ENCODE measurements around the gene MNX1. TPM values are rescaled to one million over a fixed set of nuclear protein-coding genes. Genes with fewer than 3 reads are reported as not detected.

Gene MNX1
- total and polyA plus RNA-seq, 10 of the 15 experiments (the other 5 are each of a cell fraction or from before 2014, with no cell fraction given): 0.22 to 2.7 (median 1.3) TPM; not detected in 1

DNA sequence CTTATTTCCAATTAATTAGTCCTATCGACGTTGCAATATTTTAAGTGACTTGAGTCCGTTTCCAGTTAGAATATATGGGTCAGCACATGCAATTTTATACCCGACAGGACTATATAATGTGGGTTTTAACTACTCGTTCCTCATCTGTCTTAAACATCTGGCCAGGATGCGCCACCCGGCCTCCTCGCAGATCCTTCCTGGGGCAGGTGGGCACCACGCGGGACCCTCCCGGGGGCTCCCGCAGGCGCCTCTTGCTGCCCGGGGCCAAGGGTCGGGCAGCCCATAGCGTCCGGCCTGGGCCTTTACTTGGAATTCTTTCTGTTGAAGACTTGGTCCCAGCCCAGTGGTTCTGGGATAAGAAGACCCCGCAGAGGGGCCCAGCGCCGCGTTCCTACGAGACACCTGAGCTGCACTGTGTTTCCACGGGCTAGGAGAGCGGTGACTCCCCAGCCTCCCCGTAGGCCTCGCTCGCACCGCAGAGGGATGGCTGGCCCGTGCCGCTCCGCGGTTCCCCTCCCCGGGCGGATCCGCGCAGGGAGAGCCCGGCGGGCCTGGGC lies 10.1 kb upstream of the MNX1 start:
- no TSS peak for BruUV-seq (replicated peaks)
- Histone ChIP-seq H3K36me3 (ENCODE audit: control insufficient read depth in 2 of 2, insufficient read depth in 2 of 2, low read length in 1 of 2) (no peaks in the 10 kb centered on the region), H3K9me3 (replicated peaks; ENCODE audit: control insufficient read depth, insufficient read depth, low read length) (no peaks in the 10 kb centered on the region; the same call in 2 of the 3 replicates), H4K20me1 (ENCODE audit: control insufficient read depth, insufficient read depth) (no peaks in the 10 kb centered on the region), H3K9ac (ENCODE audit: control insufficient read depth, insufficient read depth, low read length) (no peak overlapping the region), H3K4me2 (ENCODE audit: control insufficient read depth, insufficient read depth) (no peak overlapping the region), H3K27me3 (replicated peaks in 1 of 2; ENCODE audit: control insufficient read depth in 2 of 2, insufficient read depth in 2 of 2, low read length in 1 of 2) (peaks cover 19 to 25% of the 10 kb centered on the region in 2 experiments), H2AFZ (ENCODE audit: control insufficient read depth, low read depth, low read length) (no peak overlapping the region), H3K4me1 (ENCODE audit: control insufficient read depth, insufficient read depth, low read length) (peaks cover 24% of the 10 kb centered on the region), H3K4me3 (no peak overlapping the region), H3K27ac (ENCODE audit: control insufficient read depth, insufficient read depth) (no peak overlapping the region), H3K79me2 (ENCODE audit: control insufficient read depth, insufficient read depth, low read length) (no peaks in the 10 kb centered on the region)
- in situ Hi-C loops (cut with MboI) (no loop called here), intact Hi-C loops (cut with micrococcal nuclease; ENCODE audit: unreplicated experiment) (no loop called here)
- DNase-seq (ENCODE audit: low read depth, low spot score) (no peak), FAIRE-seq (no peak), ATAC-seq (no peak)
- WGBS (ENCODE audit: insufficient coverage, insufficient replicate concordance, low lambda C conversion rate, missing lambda C conversion rate): 52% methylated on average over 38 of the region's 38 CpGs
- ChIA-PET POLR2A (no interaction called here), CTCF (interaction anchor here (0.9 kb wide), 1 partner anchor 14 kb away, joined by 3 read pairs; no protein-coding TSS in a partner anchor), SMC1A (ENCODE audit: uncharacterized antibody, unreplicated experiment) (no interaction called here), RAD21 (ENCODE audit: unreplicated experiment) (no interaction called here)
- TF ChIP-seq ZNF384 (IDR thresholded peaks at IDR 0.05; ENCODE audit: borderline replicate concordance, low read depth, low read length) (no peak), MXI1 (IDR thresholded peaks at IDR 0.05; ENCODE audit: low read depth, low read length) (no peak), IKZF1 (conservative IDR thresholded peaks at IDR 0.05) (no peak), PAX8 (IDR thresholded peaks at IDR 0.05) (no peak), CEBPB (IDR thresholded peaks at IDR 0.05; ENCODE audit: borderline replicate concordance in 1 of 2, low read depth in 2 of 2, low read length in 2 of 2) (no peak)

DNA sequence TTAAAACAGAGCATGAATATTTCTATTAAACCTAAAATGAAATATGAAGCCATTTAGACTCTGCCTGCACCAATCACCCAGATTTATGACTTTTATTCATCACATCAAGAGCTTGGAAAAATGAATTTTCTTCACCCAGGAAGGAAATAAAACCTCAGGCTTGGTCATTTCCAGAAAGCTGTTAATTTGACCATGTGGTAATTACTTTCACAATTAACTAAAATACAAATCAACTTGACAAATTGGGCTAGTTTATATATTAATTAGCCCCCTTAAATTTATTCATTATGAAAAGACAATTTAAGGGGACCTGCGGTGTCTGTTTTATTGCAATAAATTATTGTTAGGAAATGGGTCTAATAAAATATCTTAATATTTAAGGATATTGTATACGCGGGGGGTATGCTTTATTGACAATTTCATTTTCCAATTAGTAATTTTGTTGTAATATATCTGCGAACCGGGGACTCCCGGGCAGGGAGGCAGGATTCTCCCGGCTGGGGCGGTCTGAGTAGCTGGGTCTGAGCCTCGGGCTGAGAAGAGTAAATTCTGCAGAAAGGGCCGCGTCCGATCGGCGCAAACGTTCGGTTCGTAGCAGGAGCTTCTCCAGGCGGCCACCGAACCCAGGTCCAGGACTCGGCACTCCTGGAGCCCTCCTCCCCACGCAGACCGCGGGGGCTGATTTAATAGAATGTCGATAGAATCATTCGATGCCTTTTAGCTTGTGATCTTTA lies 9.4 kb upstream of the MNX1 start:
- no peaks in the 10 kb centered on the region for H3K79me2 ChIP-seq (ENCODE audit: control insufficient read depth, insufficient read depth, low read length)
- no peak overlapping the region for H2AFZ ChIP-seq (ENCODE audit: control insufficient read depth, low read depth, low read length)
- FAIRE-seq: no peak
- in situ Hi-C loops (cut with MboI) (no loop called here), intact Hi-C loops (cut with micrococcal nuclease; ENCODE audit: unreplicated experiment) (loop anchor here (10.0 kb wide), 2 partner anchors 125 to 335 kb away; partner anchors contain the start of gene LMBR1)
- H3K4me1 ChIP-seq (ENCODE audit: control insufficient read depth, insufficient read depth, low read length): peaks cover 32% of the 10 kb centered on the region
- no peak overlapping the region for H3K4me3 ChIP-seq
- H3K27ac ChIP-seq (ENCODE audit: control insufficient read depth, insufficient read depth): no peak overlapping the region
- CTCF ChIA-PET: no interaction called here
- H3K4me2 ChIP-seq (ENCODE audit: control insufficient read depth, insufficient read depth): no peak overlapping the region
- DNase-seq (ENCODE audit: low read depth, low spot score): no peak
- no peak overlapping the region for H3K9ac ChIP-seq (ENCODE audit: control insufficient read depth, insufficient read depth, low read length)
- peaks cover 19 to 25% of the 10 kb centered on the region in 2 experiments for H3K27me3 ChIP-seq (replicated peaks in 1 of 2; ENCODE audit: control insufficient read depth in 2 of 2, insufficient read depth in 2 of 2, low read length in 1 of 2)
- H4K20me1 ChIP-seq (ENCODE audit: control insufficient read depth, insufficient read depth): no peaks in the 10 kb centered on the region
- H3K9me3 ChIP-seq (replicated peaks; ENCODE audit: control insufficient read depth, insufficient read depth, low read length): no peaks in the 10 kb centered on the region; the same call in 2 of the 3 replicates
- no TSS peak for BruUV-seq (replicated peaks)
- POLR2A ChIA-PET: no interaction called here
- 50% methylated on average over 25 of the region's 25 CpGs for WGBS (ENCODE audit: insufficient coverage, insufficient replicate concordance, low lambda C conversion rate, missing lambda C conversion rate)
- SMC1A ChIA-PET (ENCODE audit: uncharacterized antibody, unreplicated experiment): no interaction called here
- H3K36me3 ChIP-seq (ENCODE audit: control insufficient read depth in 2 of 2, insufficient read depth in 2 of 2, low read length in 1 of 2): no peaks in the 10 kb centered on the region
- no peak for ATAC-seq
- RAD21 ChIA-PET (ENCODE audit: unreplicated experiment): no interaction called here
- TF ChIP-seq BACH1 (IDR thresholded peaks at IDR 0.05; ENCODE audit: borderline replicate concordance) (no peak), NFIC (IDR thresholded peaks at IDR 0.05; ENCODE audit: low read depth, low read length) (no peak), ZSCAN29 (IDR thresholded peaks at IDR 0.05) (no peak), BCLAF1 (IDR thresholded peaks at IDR 0.05) (no peak), RB1 (IDR thresholded peaks at IDR 0.05; ENCODE audit: borderline replicate concordance) (no peak), RBBP5 (conservative IDR thresholded peaks at IDR 0.05) (no peak), RAD21 (IDR thresholded peaks at IDR 0.05; ENCODE audit: insufficient read depth, low read depth, low read length) (no peak), SIN3A (IDR thresholded peaks at IDR 0.05; ENCODE audit: low read depth, low read length) (no peak), WRNIP1 (IDR thresholded peaks at IDR 0.05; ENCODE audit: borderline replicate concordance, low read depth, low read length) (no peak), CBFB (IDR thresholded peaks at IDR 0.05; ENCODE audit: low read depth) (no peak), POLR2AphosphoS5 (IDR thresholded peaks at IDR 0.05; ENCODE audit: low read length) (no peak)
